K562 (cell line): Measurements from ENCODE around the gene ICAM2.

Experiments used
- ATF2 ChIP-seq: sonication (generic); formaldehyde crosslinking; IDR thresholded peaks from 2 replicates; pipeline ENCODE4 v1.8.1; 2022; ENCODE audit warnings: missing genetic modification reagents
- MLX ChIP-seq, 2 experiments: fragments of 450-650 bp in 1 of 2; sonication (generic) in 1 of 2; formaldehyde crosslinking; conservative IDR thresholded peaks; 2 replicates each; pipeline versions ENCODE4 v1.4.0 to v1.8.1; 2020 to 2022; ENCODE audit warnings: mild to moderate bottlenecking in 1 of 2, missing genetic modification reagents in 1 of 2
- NFE2L1 ChIP-seq: fragments of 450-650 bp; IDR thresholded peaks from 2 replicates; pipeline ENCODE4 v1.6.1; 2016; ENCODE audit warnings: missing genetic modification characterization, low read depth, mild to moderate bottlenecking, missing compliant biosample characterization, moderate library complexity, borderline replicate concordance
- SMC3 ChIP-seq: conservative IDR thresholded peaks from 2 replicates; pipeline ENCODE4 v1.6.1; 2011; ENCODE audit warnings: low read depth, low read length, improper control_type of control experiment; ENCODE audit not compliant: insufficient read depth
- STAG1 ChIP-seq: sonication (generic); formaldehyde crosslinking; IDR thresholded peaks from 2 replicates; pipeline ENCODE4 v1.5.0; 2020; ENCODE audit warnings: missing genetic modification reagents, borderline replicate concordance
- TCF7L2 ChIP-seq: fragments of 150-350 bp; IDR thresholded peaks from 2 replicates; pipeline ENCODE4 v1.6.1; 2016; ENCODE audit warnings: low read depth, mild to moderate bottlenecking, low read length, moderate library complexity
- YY1 ChIP-seq, 3 experiments: IDR thresholded peaks; 2 replicates each; pipeline ENCODE4 v1.6.1; 2011; ENCODE audit warnings: low read length in 2 of 3, mild to moderate bottlenecking in 2 of 3, moderate library complexity in 2 of 3, borderline replicate concordance in 1 of 3, control low read depth in 1 of 3, low read depth in 1 of 3; ENCODE audit not compliant: insufficient read depth in 3 of 3, insufficient replicate concordance in 2 of 3, control insufficient read depth in 1 of 3, insufficient read length in 1 of 3; ENCODE audit errors: extremely low read depth in 1 of 3
- TF ChIP-seq, protein P1 (sequence below), 3 experiments: IDR thresholded peaks in 2 of 3; conservative IDR thresholded peaks in 1 of 3; 2 replicates each; pipeline ENCODE4 v1.5.1; 2011 to 2012; ENCODE audit warnings: low read length in 3 of 3, mild to moderate bottlenecking in 3 of 3, control low read depth in 2 of 3, improper control_type of control experiment in 1 of 3, inconsistent platforms in 1 of 3, low read depth in 1 of 3, mixed read lengths in 1 of 3, moderate library complexity in 1 of 3; ENCODE audit not compliant: insufficient read depth in 2 of 3
- TF ChIP-seq, protein P2 (sequence below): fragments of 250-450 bp; sonication (Bioruptor Pico); IDR thresholded peaks from 2 replicates; pipeline ENCODE4 v1.5.0; 2021; ENCODE audit warnings: mild to moderate bottlenecking, moderate library complexity

DNA sequence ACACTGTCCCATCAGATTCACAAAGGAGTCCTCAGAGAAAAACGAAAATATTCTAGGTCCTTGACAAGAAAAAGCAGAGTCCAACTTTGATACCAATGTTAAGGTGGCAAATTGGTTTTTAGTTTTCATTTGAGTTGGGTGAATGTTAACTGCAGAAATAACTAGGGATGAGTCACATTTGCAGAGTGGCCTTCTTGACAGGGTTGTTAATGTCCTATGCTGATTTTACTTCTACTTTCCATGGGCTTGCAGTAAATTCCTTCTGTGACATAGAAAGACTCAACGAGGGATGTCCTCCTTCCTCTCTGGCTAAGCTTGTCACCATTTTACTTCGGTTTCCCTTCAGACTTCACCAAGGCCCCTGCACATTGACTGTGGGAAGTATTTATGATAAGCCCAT lies 47.2 kb upstream of the ICAM2 start:
- TF ChIP-seq YY1 (IDR thresholded peaks at IDR 0.05; ENCODE audit: borderline replicate concordance in 1 of 3, control insufficient read depth in 1 of 3, extremely low read depth in 1 of 3, insufficient read depth in 3 of 3, insufficient read length in 1 of 3, insufficient replicate concordance in 2 of 3, low read depth in 1 of 3, low read length in 2 of 3), result no peak
- no peak for TF ChIP-seq ATF2 (CRISPR knock-in tag)
- TF ChIP-seq, protein P1, sequence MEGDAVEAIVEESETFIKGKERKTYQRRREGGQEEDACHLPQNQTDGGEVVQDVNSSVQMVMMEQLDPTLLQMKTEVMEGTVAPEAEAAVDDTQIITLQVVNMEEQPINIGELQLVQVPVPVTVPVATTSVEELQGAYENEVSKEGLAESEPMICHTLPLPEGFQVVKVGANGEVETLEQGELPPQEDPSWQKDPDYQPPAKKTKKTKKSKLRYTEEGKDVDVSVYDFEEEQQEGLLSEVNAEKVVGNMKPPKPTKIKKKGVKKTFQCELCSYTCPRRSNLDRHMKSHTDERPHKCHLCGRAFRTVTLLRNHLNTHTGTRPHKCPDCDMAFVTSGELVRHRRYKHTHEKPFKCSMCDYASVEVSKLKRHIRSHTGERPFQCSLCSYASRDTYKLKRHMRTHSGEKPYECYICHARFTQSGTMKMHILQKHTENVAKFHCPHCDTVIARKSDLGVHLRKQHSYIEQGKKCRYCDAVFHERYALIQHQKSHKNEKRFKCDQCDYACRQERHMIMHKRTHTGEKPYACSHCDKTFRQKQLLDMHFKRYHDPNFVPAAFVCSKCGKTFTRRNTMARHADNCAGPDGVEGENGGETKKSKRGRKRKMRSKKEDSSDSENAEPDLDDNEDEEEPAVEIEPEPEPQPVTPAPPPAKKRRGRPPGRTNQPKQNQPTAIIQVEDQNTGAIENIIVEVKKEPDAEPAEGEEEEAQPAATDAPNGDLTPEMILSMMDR (IDR thresholded peaks at IDR 0.05 in 2 of 3, conservative IDR thresholded peaks at IDR 0.05 in 1 of 3; ENCODE audit: insufficient read depth in 2 of 3, low read depth in 1 of 3, low read length in 3 of 3), result no peak
- TF ChIP-seq TCF7L2, result no peak
- TF ChIP-seq MLX (CRISPR knock-in tag; conservative IDR thresholded peaks at IDR 0.05), result no peak
- TF ChIP-seq SMC3, result no peak
- TF ChIP-seq, protein P2, sequence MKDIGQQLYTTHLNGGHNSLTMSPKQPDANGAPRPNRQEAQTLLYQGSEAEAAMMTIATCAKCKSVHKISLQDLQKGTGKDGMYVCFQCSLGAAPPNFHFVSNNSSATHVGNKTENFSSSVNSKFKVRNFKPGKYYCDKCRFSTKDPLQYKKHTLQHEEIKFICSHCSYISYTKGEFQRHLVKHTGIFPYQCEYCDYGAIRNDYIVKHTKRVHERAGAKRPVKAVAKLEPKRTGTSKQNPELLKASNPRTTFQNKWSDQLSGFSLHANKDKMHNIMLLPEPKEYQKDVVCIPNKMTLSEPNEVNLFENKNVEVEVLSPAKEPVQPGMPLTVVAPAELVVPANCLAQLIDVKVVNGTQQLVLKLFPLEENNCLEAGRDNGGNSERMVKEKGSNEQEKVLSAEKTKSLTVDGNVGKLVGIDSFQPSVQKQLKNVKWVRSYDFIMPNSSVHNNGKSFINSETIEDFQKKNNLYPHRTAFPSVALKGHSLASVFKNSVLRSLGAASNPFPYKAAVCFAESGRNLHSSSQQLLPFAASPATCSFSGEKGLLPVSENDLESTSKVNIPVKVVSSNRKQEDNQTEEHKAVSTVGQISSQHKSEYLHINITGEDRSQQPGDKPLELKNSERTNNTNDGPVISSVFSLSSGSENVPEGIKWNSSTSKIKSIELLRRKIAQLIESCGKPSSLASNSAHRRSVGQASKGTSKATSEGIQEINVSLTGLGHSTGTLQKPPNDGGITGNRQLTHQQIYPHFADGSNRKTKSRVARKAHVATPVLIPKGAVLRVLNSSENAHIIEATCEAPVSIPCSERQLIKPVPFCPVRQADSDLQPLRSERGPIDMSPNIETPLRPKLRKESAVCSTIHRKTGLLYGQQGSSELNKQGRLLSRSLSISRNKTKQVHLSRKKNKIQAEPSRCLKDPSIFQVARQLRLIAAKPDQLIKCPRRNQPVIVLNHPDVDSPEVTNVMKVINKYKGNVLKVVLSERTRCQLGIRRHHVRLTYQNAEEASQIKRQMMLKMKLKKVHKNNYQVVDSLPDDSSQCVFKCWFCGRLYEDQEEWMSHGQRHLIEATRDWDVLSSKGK (CRISPR knock-in tag), result no peak
- no peak for TF ChIP-seq NFE2L1
- no peak for TF ChIP-seq STAG1 (CRISPR knock-in tag)
